ENCODE results near the gene IMMT. TPM values are rescaled to one million over a fixed set of nuclear protein-coding genes. Genes with fewer than 3 reads are reported as not detected.

Gene IMMT
- total RNA-seq, 1 donor from 2014 or later, result 91.6 TPM

DNA sequence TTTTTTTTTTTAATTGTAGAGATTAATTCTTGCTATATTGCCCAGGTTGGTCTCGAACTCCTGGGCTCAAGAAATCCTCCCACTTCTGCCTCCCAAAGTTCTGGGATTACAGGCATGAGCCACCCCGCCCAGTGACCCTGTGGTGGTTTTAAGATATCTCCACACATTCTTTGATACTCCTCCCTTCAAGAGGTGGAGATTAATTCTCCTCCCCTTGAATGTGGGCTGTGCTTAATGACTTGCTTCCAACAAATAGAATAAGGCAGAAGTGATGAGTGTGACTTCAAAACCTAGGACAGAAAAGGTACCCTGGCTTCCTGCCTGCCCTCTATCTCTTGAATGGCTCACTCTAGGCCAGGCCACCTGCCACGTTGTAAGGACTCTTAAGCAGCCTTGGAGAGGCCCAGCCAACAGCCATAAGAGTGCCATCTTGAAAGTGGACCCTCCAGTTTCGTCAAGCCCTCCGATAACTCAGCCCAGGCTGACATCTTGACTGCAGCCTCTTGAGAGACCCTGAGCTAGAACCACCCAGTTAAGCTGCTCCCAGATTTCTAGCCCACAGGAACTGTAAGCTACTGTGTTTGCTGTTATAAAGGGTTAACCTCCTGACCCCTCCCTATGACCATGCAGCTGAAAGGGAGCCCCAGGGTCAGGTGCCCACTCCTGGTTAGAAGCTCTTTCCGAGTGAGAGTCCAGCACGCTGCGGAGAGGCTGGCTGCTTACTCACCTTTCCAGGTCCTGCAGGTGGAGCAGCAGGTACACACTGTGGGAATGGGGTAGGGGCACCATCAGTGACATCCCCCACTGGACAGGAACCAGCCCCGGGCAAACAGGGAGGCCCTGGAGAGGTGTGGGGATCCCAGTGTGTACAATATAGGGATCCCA lies 31.6 kb upstream of the IMMT start:
- DNase-seq (ENCODE audit: low spot score), result no peak

DNA sequence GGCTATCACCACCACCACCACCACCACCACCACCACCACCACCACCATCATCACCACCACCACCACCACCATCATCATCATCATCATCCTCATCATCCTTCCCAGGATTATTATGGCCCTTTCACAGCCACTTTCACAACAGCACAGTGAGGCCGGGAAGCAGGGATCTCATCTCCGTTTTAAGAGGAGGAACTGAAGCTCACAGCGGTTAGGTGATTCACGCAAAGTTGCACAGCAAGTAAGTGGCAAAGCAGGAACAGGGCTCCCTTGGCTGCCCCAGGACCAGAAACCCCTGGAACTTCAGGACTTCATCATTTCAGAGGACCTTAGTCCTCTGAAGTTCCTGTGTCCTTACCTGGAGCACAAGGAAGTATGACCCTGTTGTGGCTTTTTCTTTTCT lies 30.8 kb upstream of the IMMT start:
- no peak for DNase-seq (ENCODE audit: low spot score)

DNA sequence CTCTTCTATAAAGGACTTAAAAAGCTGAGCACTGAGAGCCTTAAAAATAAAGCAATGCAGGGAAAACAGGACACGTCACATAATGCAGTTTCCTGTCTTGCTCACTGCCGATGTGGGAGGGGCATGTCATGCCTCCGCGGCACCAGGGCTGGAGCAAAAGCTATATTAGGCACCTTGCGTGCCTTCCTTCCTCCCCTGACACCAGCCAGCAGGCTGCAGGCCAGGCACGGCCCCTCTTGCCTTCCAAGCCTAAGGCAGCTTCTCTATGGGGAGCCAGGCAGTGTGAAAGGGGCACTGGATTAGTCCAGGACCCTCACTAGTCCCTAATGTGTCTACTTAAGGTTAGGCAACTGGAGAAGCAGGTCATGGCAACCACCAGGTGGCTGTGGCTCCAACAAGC lies 30.3 kb upstream of the IMMT start:
- DNase-seq (ENCODE audit: low spot score), result peak; percentile 69

DNA sequence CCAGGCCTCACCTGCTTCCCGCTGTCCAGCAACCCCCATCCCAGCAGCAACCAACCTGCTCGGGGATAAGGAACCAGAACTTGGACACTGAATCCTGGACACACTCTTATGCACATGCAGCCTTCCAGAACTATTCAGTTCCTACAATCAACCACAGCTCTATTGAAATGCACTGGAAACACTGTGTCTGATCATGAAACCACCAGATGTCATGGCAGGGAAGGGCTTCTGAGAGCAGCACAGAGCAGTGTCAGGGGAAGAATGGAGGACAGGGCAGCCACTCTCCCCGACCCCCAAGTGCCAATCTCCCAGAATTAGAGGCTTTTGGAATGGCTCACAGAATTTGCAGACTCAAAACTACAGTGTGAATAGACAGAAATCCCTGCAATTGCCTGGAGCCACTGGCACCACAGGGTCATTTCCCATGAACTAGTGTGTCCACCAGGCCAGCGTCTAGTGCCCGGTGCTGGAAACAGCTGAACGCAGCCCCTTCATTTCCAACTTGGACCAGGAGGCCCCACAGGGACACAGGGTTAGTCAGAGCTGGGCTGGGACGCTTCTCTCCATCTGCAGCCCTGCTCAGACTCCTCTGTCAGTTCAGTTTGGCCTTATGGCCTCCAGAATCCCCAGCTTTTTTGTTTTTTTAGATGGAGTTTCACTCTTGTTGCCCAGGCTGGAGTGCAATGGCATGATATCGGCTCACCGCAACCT lies 29.5 kb upstream of the IMMT start:
- no peak for DNase-seq (ENCODE audit: low spot score)

DNA sequence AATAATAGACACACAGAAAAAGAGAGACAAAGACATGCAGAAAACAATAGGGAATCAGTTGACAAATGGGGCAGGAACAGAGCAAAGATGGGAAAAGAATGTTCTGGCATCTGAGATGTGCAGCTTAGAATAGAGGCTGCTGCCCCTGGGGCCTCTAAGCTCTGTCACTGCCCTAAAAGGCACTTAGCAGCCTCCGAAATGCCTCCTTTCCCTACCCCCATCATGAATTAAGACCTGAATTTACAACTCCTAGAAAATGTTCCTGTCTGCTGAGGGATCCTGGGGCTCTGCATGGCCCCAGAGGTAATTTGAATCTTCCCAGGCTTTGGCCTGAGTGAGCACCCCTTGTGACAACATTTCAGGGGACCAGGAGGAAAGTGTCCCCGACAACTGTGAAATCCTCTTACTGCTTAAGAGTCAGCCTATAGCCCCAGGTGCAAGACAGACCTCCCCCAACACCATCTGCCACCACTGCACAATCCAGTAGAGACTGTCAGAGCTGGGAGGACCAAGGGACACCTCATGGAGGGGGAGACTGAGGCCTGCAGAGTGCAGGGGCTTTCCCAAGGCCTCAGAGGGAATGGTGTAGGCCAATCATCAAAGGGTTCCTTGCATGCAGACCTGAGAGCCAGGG lies 28.8 kb upstream of the IMMT start:
- no peak for DNase-seq (ENCODE audit: low spot score)

DNA sequence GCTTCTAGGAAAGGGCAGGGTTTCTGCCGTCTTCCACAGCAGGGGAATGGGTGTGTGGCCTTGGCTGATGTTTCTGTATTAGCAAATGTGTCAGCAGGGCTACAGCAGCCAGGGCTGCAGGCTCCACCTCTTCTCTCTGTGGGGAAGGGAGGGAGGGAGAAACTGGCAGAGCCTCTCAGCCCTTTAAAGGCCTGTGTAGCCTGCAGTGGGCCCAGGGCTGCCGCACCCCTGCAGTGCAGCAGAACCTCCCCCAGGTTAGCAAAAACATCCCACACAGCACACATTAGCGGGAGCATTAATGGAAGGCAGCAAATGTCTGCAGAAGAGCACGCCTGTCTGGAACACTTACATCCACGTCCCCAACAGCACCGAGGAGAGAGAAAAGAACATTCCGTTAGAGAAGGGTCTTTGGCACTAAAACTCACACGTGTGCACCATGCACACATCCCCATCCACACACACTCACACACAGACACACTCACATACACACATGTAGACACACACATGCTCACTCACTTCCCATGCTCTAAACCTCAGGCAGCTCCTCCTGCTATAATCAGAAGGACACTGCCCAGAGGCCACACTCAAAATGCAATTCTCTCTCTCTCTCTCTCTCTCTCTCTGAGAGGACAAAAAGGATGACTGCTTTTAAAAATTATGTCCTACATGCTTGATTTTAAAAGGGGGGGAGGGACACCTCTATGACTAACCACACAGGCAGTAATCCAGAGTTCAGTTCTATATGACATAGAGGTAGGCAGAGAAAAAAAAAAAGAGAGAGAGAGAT lies 28.1 kb upstream of the IMMT start:
- DNase-seq (ENCODE audit: low spot score), result peak; percentile 74

DNA sequence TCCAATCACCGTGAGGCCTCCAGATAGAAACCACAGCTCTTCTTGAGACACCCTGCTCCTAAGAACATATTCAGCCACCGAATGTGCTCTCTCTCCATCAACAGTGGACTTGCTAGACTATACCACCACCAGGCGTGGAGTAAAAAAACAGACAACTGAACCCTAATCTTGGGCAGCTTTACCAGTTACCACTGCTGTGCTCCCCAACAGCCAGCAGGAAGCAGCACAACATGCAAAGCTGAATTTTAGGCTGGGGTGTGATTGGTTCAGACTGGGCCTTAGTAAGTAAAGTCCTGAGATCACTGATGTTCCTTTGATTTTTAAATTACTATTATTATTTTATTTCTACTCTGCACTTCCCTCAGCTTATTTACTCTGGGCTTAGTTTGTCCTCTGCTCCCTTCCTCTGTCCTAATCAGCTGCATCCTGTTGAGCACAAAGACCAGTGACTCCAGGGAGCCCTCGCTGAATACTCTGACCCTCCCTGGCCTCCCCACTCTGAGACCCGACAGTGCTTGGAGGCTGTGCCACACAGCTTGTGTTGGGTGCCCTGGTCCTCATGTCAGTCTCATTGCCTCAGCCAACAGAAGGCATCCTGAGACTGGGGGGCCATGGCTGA lies 25.9 kb upstream of the IMMT start:
- DNase-seq (ENCODE audit: low spot score), result peak; percentile 66

DNA sequence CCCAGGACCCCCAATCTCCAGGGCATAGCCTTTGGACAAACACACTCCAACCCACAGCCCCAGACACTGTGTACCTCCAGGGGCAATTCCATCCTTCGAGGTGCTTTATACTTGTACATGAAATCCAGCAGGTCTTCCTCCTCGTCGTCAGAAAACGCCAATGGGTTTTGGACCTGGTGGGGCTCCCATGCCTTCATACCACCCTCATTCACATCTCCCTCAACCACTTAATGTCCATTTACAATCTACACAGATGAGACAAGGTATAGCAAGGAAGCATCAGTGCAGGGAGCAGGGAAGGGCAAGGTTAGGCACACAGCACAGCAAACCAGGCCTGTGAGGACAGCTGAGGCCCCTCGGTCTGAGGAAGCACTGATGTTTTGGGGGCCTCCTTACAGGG lies 24.6 kb upstream of the IMMT start:
- no peak for DNase-seq (ENCODE audit: low spot score)

DNA sequence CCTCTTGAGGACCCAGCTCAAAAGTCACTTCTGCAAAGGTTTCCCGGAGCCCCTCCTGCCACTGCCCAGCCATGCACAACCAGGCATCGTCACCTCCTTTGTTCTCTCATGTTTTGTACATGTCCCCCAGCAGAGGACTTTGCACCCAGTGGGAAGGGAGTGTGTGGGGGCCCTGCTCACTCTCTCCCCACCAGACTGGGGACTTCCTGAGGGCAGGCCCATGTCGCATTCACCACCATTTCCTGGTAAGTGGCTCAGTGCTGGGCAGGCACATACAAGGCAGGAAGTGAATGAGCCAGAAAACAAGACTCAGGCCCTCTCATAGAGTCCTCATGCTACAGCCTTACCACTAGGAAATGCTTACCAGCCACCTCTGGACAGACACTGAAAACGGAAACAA lies 22.9 kb upstream of the IMMT start:
- DNase-seq (ENCODE audit: low spot score), result no peak

DNA sequence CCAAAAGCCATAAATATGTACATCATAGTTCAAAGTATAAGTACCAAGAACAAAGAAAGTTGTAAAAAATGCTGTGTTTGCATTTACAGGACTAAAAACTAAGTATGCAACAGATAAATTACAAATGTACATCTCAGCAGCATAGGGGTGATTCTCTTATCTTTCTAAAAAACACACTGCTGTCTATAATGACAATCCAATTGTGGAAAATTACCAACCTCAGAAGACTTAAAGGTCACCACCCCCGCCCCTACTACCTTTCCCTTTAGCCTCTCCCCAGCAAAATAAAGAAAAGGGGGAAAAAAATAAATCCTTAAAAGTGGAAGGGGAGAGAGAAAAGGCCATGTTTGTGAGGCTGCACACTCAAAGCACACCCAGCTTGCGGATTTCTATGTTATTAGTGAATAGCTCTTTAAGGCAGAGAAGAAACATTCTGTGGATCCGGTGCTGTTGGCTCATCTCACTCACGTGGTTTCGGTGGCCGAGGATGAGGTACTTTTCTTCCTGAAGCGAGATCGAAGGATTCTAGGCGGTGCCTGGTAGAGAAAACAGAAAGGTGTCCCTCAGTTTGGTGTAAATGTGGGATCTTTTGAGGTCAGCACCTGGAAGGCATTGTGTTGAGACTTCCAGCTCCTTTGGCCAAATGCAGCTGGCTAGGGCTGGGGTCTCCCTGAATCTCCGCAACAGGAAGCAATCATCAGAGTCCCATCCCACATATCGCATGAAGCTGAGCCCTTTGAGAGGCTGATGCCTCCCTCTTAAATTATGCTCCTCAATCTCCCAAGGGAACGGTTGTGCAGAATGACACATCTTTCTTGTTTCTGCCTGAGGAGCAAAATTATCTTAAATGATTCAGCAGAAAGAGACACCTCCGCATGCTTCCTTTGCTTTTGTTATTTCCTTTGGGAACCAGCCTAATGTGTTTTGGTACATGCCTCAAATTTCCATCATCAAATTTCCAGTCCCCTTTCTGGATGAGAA lies 21.6 kb upstream of the IMMT start:
- DNase-seq (ENCODE audit: low spot score), result no peak

DNA sequence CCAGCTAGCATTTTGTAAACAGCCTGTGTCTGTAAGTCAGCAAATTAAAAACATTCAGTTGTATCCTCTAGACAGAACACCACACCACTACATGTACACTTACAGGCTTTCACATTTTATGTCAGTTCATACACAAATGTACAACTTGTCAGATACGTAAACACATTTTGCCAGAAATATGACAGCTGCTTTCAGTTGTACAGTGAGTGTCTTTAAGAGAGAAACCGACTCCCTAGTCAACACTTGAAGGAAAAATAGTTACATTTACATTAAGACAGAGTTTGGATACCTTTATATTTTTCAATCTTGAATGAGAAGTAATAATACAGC lies 19.2 kb upstream of the IMMT start:
- DNase-seq (ENCODE audit: low spot score), result no peak

DNA sequence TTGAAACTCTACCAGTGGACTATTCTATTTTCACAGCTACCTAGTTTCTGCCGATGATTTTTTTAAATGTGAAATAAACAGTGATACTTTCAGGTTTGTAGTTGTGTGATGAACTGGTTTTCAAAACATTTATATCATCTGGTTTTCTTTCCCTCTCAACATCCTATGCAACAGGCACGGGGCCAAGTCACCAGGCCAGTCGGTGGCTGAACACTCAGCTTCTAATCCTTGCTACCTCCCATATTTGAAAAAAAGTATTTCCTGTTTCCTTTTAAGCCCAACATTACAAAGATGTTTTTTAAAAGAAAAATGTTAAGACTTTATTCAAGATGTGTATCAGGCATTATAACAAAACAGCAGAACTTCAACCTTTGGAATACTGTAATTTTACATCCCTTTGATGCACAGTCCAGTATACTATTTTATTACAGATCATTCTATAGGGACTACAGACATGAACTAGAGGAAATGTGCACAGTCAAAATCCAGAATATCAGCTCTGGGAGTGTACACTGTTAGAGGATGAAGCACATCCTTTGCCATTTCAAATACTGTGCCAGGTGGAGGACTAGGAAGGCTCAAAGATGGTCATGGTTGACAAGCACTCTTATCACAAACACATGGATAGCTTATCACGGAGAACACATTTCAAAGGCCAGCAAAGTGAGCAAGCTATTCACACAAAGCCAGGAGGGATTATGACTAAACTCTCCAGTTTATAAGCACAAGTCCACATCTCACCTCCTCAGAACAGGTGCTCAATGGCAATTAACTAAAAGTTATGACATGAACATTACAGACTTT lies 18.6 kb upstream of the IMMT start:
- DNase-seq (ENCODE audit: low spot score), result no peak

DNA sequence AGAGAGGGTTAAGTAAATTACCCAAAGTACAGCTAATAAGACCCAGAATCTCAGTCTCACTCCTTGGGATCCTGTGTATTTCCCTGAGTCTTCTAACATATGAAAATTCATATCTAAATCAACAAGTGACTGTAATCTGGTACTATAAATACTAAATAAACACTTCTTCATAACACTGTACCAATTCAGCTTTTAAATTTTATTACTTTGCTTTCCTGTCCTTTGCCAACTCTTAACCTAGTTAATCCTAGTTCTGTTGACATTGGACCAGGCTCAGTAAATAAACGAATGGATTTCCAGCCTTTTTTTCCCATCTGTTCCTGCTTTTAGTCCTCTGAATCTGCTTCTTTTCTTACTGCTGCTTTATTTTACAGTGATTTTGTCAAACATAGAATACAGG lies 17.8 kb upstream of the IMMT start:
- DNase-seq (ENCODE audit: low spot score), result no peak

DNA sequence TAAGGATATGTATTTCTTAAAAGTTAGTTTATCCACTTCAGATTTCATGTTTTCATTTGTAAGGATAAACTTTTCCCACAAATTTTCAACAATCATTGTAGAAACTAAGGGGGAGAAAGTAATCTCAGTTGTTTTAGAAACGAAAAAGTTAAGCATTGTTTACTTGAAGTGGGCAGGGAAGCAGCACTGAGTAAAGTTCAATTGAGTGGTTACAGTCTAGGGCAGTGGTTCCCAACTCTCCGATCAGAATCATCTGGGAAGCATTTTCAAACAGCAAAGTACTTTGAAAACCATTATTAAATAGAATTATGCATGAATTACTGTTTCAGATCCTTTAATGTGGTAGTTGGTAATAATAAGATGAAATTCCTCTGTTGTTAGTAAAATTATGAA lies 16.5 kb upstream of the IMMT start:
- no peak for DNase-seq (ENCODE audit: low spot score)

DNA sequence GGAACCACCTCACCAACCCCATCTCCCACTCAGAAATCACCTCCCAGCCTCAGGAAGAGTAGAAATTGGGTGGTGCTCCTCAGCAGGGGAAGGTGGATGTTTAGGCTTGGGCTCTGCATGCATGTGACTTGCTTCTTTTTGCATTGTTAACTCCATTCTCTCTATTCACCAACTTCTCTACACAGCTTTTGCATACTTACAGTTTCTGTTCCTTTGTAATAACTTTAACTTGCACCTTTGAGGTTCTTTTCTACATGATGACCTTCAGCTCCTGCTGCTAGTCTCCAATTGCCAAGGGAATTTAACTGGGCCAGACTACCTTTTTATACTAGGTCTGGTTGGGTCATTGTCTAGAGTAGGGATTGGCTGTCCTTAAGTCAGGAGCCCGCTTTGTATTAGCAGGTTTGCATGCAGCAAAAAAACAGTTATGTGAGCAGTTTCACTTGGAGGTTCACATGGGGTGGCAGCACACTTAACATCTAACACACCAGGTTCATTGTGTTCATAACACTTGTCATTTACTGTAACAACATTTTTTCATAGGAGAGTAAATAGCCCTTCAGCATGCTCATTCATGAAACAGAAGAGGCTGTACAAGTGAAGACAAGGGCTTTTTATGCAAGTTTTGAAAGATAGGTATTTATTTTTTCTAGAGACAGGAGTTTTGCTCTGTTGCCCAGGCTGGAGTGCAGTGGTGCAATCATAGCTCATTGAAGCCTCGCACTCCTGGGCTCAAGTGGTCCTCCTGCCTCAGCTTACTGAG lies 16.0 kb upstream of the IMMT start:
- no peak for DNase-seq (ENCODE audit: low spot score)

DNA sequence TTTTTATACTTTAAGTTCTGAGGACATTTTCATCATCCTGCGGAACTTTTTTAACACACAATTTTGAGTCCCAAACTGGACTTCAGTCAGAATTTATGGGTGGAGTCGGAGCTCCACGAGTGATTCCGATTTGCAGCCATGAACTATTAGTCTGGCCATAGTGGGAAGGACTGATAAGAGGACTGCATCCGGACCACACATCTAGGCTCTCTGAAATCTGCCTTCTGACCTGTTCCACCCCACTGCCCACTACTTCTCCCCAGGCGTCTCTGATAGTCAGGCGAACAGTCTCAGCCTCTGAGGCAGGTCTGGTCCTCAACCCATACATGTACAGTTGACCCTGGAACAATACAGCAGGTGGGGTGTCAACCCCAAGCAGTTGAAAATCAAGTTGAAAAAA lies 9.2 kb upstream of the IMMT start:
- DNase-seq (ENCODE audit: low spot score), result no peak

DNA sequence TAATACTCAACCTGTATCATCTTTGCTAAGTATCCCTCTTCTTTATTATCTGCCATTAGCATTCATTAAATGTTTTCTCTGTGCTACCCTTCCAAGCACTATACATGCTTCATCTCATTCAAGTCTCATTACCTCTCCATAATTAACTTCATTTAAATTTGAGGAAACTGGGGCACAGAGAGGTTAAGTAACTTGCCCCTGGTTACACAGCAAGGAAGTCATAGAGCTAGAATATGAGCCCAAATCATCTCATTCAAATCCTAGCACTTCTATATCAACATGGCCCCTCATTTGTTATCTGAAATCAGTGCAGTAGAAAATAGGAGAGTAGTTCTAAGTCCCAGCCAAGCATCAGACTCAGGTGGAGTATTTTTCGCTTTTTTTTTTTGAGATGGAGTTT lies 8.4 kb upstream of the IMMT start:
- no peak for DNase-seq (ENCODE audit: low spot score)

DNA sequence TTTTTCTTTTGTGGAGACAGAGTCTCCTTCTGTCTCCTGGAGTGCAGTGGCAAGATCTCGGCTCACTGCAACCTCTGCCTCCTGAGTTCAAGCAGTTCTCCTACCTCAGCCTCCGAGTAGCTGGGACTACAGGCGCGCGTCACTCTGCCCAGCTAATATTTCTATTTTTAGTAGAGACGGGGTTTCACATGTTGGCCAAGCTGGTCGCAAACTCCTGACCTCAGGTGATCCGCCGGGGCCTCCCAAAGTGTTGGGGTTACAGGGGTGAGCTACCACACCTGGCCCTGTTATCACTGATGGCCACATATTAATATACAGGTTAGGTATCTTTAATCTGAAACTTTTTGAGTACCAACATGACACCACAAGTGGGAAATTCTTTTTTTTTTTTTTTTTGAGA lies 7.4 kb upstream of the IMMT start:
- DNase-seq (ENCODE audit: low spot score), result no peak

DNA sequence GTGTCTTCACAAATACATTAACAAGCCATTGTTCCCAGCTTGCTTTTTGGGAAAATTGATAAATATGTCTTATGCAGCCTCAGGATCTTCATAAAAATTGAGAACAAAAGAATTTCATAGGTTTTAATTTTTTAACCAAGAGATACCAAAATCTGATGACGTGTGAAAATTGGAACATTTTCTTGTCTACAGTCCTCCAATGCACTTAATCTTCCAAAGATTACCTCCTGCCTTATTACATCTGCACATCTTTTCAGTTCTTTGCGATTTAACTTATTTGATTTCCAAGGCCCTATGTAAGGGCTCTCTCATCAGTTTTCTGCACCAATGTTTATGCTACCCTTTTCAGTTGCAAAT lies 7.1 kb upstream of the IMMT start:
- DNase-seq (ENCODE audit: low spot score), result no peak

Measured in ureter (tissue), 1 donor.